ENCODE results near the gene RPAIN. TPM values are rescaled to one million over a fixed set of nuclear protein-coding genes. Genes with fewer than 3 reads are reported as not detected.
"Not testable (repeated sequence)": the region's sequence is repeated elsewhere in the genome, so short reads cannot be mapped to it uniquely, and the experiment has no call there.

RPAIN gene
- total and polyA plus RNA-seq, 8 donors = 8.1 to 81.1 (median 43.1) TPM

DNA sequence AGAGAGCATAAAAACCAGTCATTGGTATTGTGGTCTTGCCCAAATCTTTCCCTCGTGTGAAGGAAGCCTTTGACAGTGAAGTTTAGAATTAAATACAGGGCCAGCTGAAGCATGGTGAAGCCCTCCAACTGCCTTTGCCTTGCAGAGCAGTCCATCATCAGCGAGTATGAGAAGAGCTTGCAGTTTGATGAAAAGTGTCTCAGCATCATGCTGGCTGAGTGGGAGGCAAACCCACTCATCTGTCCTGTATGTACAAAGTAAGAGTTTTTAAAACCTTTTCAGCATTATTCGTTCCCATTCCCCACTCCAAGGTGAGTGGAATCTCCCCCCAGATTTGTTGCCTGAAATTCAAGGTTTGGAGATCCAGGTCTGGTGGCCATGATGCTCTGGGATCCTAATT lies 5.8 kb downstream of the RPAIN start:
- H3K36me3 ChIP-seq = peaks cover 48 to 96% (median 91%) of the 10 kb centered on the region in 4 donors

DNA sequence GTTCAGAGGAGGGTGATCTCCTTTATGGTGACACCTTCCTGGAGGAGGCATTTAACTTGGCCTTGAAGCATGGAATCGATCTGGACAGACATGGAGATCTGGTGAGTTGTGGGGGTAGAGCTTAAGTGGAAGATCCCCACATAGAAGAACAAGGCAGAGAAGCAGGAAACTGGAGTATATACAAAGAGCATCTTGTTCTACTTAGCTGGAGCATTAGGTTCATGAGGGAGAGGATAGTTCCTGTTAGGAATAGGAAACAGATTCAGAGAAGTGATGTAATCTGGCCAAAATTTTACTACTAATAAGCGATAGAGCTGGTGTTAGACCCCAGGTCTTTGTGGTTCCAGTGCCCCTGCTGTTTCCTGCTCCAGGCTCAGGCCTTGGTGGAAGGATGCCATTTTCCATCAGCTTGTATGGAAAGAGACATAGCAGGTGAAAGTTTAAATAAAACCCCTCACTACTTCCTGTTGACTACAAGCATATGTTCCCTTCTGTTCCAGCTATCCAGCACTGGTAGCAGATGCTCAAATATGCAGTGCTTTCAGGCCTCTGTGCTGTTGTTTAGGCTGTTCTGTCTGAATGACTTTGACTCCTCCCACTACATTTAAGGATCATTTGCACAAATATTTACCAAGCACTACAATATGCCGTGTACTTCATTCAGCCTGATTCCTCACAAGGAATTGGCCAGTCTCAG lies 9.4 kb downstream of the RPAIN start:
- 52 to 74% (median 64%) methylated on average over 3 of the region's 3 CpGs for WGBS, 5 donors
- H3K9me3 ChIP-seq = no peaks in the 10 kb centered on the region
- intact Hi-C loops (cut with DNase I; ENCODE audit: low total_unique reads) = no loop called here

More for the DNA sequence above, 5.8 kb downstream of the RPAIN start:
- Histone ChIP-seq H3K4me1 (peaks cover 5 to 37% (median 25%) of the 10 kb centered on the region in 4 donors), H3K4me3 (no peak overlapping the region), H3K27me3 (no peaks in the 10 kb centered on the region), H3K9me3 (no peaks in the 10 kb centered on the region), H3K27ac (no peak overlapping the region)
- no peak for DNase-seq
- intact Hi-C loops (cut with DNase I; ENCODE audit: low total_unique reads) = no loop called here
- TF ChIP-seq, protein P1, sequence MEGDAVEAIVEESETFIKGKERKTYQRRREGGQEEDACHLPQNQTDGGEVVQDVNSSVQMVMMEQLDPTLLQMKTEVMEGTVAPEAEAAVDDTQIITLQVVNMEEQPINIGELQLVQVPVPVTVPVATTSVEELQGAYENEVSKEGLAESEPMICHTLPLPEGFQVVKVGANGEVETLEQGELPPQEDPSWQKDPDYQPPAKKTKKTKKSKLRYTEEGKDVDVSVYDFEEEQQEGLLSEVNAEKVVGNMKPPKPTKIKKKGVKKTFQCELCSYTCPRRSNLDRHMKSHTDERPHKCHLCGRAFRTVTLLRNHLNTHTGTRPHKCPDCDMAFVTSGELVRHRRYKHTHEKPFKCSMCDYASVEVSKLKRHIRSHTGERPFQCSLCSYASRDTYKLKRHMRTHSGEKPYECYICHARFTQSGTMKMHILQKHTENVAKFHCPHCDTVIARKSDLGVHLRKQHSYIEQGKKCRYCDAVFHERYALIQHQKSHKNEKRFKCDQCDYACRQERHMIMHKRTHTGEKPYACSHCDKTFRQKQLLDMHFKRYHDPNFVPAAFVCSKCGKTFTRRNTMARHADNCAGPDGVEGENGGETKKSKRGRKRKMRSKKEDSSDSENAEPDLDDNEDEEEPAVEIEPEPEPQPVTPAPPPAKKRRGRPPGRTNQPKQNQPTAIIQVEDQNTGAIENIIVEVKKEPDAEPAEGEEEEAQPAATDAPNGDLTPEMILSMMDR (IDR thresholded peaks at IDR 0.05) = no peak
- TF ChIP-seq EP300 (IDR thresholded peaks at IDR 0.05) (no peak), POLR2AphosphoS5 (IDR thresholded peaks at IDR 0.05) (no peak), POLR2A (IDR thresholded peaks at IDR 0.05) (no peak)
- 74 to 92% (median 78%) methylated on average over 3 of the region's 3 CpGs for WGBS, 5 donors

DNA sequence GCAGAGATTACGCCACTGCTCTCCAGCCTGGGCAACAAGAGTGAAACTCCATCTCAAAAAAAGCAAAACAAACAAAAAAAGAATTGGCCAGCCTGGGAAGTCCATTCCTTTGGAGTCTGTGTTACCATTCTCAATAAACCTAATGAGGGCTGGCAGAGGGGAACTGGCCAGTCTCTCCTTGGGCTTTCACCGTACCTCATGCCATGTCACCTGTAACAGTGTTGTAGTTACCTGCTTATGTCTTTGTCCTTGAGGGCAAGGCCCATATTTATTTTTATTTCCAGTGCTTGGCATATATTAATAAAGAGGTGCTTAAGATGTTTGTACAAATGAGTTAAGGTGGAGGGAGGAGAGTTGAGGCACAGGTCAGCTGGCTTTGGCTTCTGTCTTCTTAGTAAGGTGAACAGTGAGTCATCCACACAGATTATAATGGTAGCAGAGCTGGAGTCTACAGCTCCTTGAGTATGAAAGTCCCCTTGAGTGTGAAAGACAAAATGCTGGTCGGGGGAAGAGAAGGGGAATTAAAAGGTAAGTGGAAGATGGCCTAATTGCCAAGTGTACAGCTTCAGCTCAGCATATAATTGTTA lies 10.5 kb downstream of the RPAIN start:
- DNase-seq = no peak
- Histone ChIP-seq H3K4me3 (no peak overlapping the region), H3K27me3 (no peaks in the 10 kb centered on the region), H3K27ac (no peak overlapping the region), H3K9me3 (no peaks in the 10 kb centered on the region), H3K36me3 (peaks cover 52 to 100% (median 100%) of the 10 kb centered on the region in 4 donors), H3K4me1 (peaks cover 0 to 14% (median 11%) of the 10 kb centered on the region in 4 donors)
- TF ChIP-seq EP300 (IDR thresholded peaks at IDR 0.05) (no peak), POLR2A (IDR thresholded peaks at IDR 0.05) (no peak), POLR2AphosphoS5 (IDR thresholded peaks at IDR 0.05) (no peak)
- TF ChIP-seq, protein P1 (IDR thresholded peaks at IDR 0.05) = no peak
- 90 to 99% (median 92%) methylated on average over 3 of the region's 3 CpGs for WGBS, 5 donors
- intact Hi-C loops (cut with DNase I; ENCODE audit: low total_unique reads) = no loop called here

More for the DNA sequence above, 9.4 kb downstream of the RPAIN start:
- TF ChIP-seq POLR2AphosphoS5 (IDR thresholded peaks at IDR 0.05) (no peak), EP300 (IDR thresholded peaks at IDR 0.05) (no peak), POLR2A (IDR thresholded peaks at IDR 0.05) (no peak)
- Histone ChIP-seq H3K36me3 (peaks cover 51 to 100% (median 100%) of the 10 kb centered on the region in 4 donors), H3K27me3 (no peaks in the 10 kb centered on the region), H3K4me3 (no peak overlapping the region), H3K27ac (peak overlapping the region in 1 of 5 donors; percentile 3), H3K4me1 (peaks cover 0 to 11% (median 9%) of the 10 kb centered on the region in 4 donors)
- no peak for DNase-seq

DNA sequence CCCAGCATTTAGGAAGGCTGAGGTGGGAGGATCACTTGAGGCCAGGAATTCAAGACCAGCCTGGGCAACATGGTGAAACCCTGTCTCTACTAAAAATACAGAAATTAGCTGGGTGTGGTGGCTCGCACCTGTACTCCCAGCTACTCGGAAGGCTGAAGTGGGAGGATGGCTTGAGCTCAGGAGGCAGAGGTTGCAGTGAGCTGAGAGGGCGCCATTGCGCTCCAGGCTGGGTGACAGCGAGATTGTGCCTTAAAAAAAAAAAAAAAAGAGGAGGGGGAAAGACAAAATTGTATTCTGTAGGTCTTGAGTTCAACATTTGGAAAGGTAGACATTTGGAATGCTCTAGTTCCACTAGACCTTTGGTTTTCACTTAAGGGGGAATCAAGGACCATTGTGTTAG lies 11.3 kb downstream of the RPAIN start:
- H3K4me3 ChIP-seq; DNase-seq; intact Hi-C loops (cut with DNase I; ENCODE audit: low total_unique reads); H3K9me3 ChIP-seq; H3K27me3 ChIP-seq; H3K27ac ChIP-seq: not testable (repeated sequence)
- Histone ChIP-seq H3K36me3 (peaks cover 45 to 100% (median 99%) of the 10 kb centered on the region in 4 donors), H3K4me1 (peaks cover 0 to 17% (median 12%) of the 10 kb centered on the region in 4 donors)
- WGBS, 5 donors = 75 to 88% (median 78%) methylated on average over 5 of the region's 5 CpGs

DNA sequence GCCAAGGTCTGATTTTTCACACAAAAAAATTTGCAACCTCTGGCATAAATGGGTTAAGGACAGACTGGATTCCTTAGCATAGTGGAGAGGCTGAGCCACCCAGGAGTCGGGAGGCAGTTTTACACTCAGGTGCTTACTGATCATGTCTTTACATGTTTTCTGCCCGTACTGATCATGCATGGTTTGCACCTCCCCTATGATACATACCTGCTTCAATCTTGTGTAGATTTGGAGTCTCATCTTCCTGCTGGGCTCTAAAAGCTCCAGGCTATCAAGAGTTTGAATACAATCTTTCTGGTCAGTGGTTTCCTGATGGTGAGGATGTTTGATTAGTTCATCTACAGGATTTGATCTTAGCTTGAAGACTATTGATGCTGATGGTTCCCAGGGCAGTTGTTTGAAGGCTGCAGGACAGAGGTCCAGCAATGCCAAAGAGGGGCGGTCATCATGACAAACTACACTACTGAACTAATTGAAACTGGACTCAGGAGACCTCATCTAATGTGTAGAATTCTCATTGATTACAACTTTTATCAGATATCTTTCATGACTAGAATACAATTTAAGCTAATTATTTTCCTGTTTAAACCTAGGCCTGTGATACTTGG lies 12.1 kb downstream of the RPAIN start:
- Histone ChIP-seq H3K4me3 (no peak overlapping the region), H3K27me3 (no peaks in the 10 kb centered on the region), H3K36me3 (peaks cover 45 to 100% (median 99%) of the 10 kb centered on the region in 4 donors), H3K27ac (no peak overlapping the region), H3K4me1 (peaks cover under 1 to 26% (median 18%) of the 10 kb centered on the region in 4 donors), H3K9me3 (no peaks in the 10 kb centered on the region)
- TF ChIP-seq POLR2AphosphoS5 (IDR thresholded peaks at IDR 0.05) = no peak
- TF ChIP-seq EP300 (IDR thresholded peaks at IDR 0.05) = no peak
- TF ChIP-seq, protein P1 (IDR thresholded peaks at IDR 0.05) = no peak
- TF ChIP-seq POLR2A (IDR thresholded peaks at IDR 0.05) = no peak
- intact Hi-C loops (cut with DNase I; ENCODE audit: low total_unique reads) = no loop called here
- DNase-seq = no peak
- 74 to 84% (median 81%) methylated on average over 3 of the region's 3 CpGs for WGBS, 5 donors
